GM12864 (cell line): ENCODE measurements around the gene PIK3AP1.

Experiments
- DNase-seq: peaks from one replicate; pipeline ENCODE4 v3.0.0-alpha.2; 2011; ENCODE audit warnings: low read depth
- H3K4me3 ChIP-seq: 2 replicates; pipeline ENCODE4 v1.5.1; 2011; ENCODE audit warnings: mild to moderate bottlenecking, low read depth, low read length, control low read depth
- TF ChIP-seq, protein P1 (sequence below): IDR thresholded peaks from 2 replicates; pipeline ENCODE4 v1.5.1; 2011; ENCODE audit warnings: low read depth, mild to moderate bottlenecking, moderate library complexity, low read length, control low read depth, inconsistent platforms; ENCODE audit errors: missing control alignments

PIK3AP1 gene

GRCh38 chr10:96690755-96691730 is 29.3 kb downstream of the PIK3AP1 start:
- no peak for DNase-seq
- no peak overlapping the region; the same call in 1 of the 2 replicates for H3K4me3 ChIP-seq
- TF ChIP-seq, protein P1, sequence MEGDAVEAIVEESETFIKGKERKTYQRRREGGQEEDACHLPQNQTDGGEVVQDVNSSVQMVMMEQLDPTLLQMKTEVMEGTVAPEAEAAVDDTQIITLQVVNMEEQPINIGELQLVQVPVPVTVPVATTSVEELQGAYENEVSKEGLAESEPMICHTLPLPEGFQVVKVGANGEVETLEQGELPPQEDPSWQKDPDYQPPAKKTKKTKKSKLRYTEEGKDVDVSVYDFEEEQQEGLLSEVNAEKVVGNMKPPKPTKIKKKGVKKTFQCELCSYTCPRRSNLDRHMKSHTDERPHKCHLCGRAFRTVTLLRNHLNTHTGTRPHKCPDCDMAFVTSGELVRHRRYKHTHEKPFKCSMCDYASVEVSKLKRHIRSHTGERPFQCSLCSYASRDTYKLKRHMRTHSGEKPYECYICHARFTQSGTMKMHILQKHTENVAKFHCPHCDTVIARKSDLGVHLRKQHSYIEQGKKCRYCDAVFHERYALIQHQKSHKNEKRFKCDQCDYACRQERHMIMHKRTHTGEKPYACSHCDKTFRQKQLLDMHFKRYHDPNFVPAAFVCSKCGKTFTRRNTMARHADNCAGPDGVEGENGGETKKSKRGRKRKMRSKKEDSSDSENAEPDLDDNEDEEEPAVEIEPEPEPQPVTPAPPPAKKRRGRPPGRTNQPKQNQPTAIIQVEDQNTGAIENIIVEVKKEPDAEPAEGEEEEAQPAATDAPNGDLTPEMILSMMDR = no peak

- H3K4me3 ChIP-seq = no peak overlapping the region
Observed at GRCh38 chr10:96688789-96689188, 31.5 kb downstream of the PIK3AP1 start.

DNA sequence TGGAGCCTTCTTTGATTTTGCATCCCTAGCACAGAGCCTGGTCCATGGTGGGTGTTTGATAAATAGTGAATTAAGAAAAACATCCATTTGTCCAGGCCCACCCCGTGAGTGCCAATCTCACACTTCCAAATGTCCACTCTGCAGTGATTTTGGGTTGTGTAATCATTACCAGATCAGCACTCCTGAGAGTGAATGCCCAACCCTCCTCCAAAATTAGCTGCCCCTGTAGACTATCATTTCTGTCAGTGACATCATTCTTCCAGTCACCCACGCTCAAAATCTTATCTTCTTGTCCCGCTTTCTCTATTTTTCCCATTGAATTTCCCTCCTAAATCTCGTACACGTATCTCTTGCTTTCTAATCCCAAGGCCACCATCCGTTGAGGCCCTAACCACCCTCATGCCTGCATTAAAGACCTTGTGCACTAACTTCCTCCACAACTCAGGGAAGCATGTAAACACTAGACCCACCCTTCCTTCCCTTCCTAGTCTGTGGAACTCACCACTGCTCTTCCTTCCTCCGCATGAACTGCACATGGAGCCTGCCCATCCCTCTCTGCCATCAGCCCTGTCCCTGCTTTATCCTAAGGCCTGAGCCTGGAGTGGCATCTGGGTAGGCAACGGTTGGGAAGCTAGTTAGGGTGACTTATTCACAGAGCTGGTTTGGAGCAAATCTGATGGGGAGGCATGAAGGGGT is 32.8 kb downstream of the PIK3AP1 start:
- no peak for DNase-seq
- TF ChIP-seq, protein P1 = no peak
- no peak overlapping the region for H3K4me3 ChIP-seq

More at GRCh38 chr10:96688789-96689188, 31.5 kb downstream of the PIK3AP1 start:
- TF ChIP-seq, protein P1 = no peak
- no peak for DNase-seq

- TF ChIP-seq, protein P1 = no peak
- no peak overlapping the region; the same call in 1 of the 2 replicates for H3K4me3 ChIP-seq
- DNase-seq = no peak
Observed at GRCh38 chr10:96686514-96686913, 33.8 kb downstream of the PIK3AP1 start.

- TF ChIP-seq, protein P1 = no peak
- H3K4me3 ChIP-seq = no peak overlapping the region
- no peak for DNase-seq
Observed at GRCh38 chr10:96685306-96685705, 35.0 kb downstream of the PIK3AP1 start.

- TF ChIP-seq, protein P1 = no peak
- no peak overlapping the region for H3K4me3 ChIP-seq
- no peak for DNase-seq
Observed at GRCh38 chr10:96684826-96685225, 35.5 kb downstream of the PIK3AP1 start.
